AG04449 (cell line): ENCODE measurements around the gene ITGB4.

Experiments
- CTCF ChIA-PET: fragments of 350-600 bp; formaldehyde crosslinking; extraction: SDS; loops from one replicate; lab custom pipeline; 2021; ENCODE audit warnings: antibody characterized with exemption; lab: Yijun Ruan, JAX
- POLR2A ChIA-PET: fragments of 400-600, 350-600 bp; formaldehyde crosslinking; extraction: SDS; loops from one replicate; lab custom pipeline; 2020; ENCODE audit warnings: antibody characterized with exemption, inconsistent platforms; lab: Yijun Ruan, JAX
- DNase-seq: peaks from one replicate; pipeline ENCODE4 v3.0.0-alpha.2; 2010; ENCODE audit warnings: low read depth, low spot score
- H3K4me3 ChIP-seq: 2 replicates; pipeline ENCODE4 v1.5.1; 2011; ENCODE audit warnings: low read depth, mild to moderate bottlenecking, control low read depth, low read length
- CTCF ChIP-seq: IDR thresholded peaks from one replicate; pipeline ENCODE4 v1.5.1; 2011; ENCODE audit warnings: mild to moderate bottlenecking, moderate library complexity, low read length, control low read depth, inconsistent platforms; ENCODE audit not compliant: insufficient read depth; ENCODE audit errors: missing control alignments

Gene ITGB4

GRCh38 chr17:75706042-75706728 lies 15.1 kb upstream of the ITGB4 start:
- POLR2A ChIA-PET, result no interaction called here
- TF ChIP-seq CTCF, result no peak
- CTCF ChIA-PET, result interaction anchor here (0.6 to 1.1 kb wide), 3 partner anchors 11 to 57 kb away, joined by 3 read pairs; no protein-coding TSS in a partner anchor
- no peak overlapping the region for H3K4me3 ChIP-seq
- no peak for DNase-seq

- DNase-seq, result no peak
- no peak overlapping the region for H3K4me3 ChIP-seq
- ChIA-PET CTCF (interaction anchor here (0.6 to 1.1 kb wide), 4 partner anchors 12 to 58 kb away, joined by 3 to 5 read pairs (median 3); no protein-coding TSS in a partner anchor), POLR2A (no interaction called here)
- no peak for TF ChIP-seq CTCF
Observed at GRCh38 chr17:75707079-75707571, 14.1 kb upstream of the ITGB4 start.

- no peak for TF ChIP-seq CTCF
- H3K4me3 ChIP-seq, result no peak overlapping the region
- no peak for DNase-seq
- CTCF ChIA-PET, result interaction anchor here (1.0 to 3.8 kb wide), 3 partner anchors 35 to 79 kb away, joined by 4 to 19 read pairs (median 8); partner anchors contain the start of gene SMIM5
- POLR2A ChIA-PET, result no interaction called here
Observed at GRCh38 chr17:75712446-75712845, 8.8 kb upstream of the ITGB4 start.

GRCh38 chr17:75719732-75720131 lies 1.5 kb upstream of the ITGB4 start:
- no peak for DNase-seq
- POLR2A ChIA-PET, result no interaction called here
- TF ChIP-seq CTCF, result no peak
- CTCF ChIA-PET, result interaction anchor here (1.0 to 1.7 kb wide), 6 partner anchors 27 to 86 kb away, joined by 3 to 6 read pairs (median 5); partner anchors contain the start of gene SMIM5
- H3K4me3 ChIP-seq, result no peak overlapping the region

GRCh38 chr17:75721463-75722011 lies 278 bp downstream of the ITGB4 start:
- POLR2A ChIA-PET, result no interaction called here
- CTCF ChIA-PET, result interaction anchor here (1.5 to 2.4 kb wide), 4 partner anchors 26 to 88 kb away, joined by 5 to 11 read pairs (median 6); partner anchors contain the start of gene SMIM5
- no peak for TF ChIP-seq CTCF
- peak overlapping the region; percentile 23; the same call in 1 of the 2 replicates for H3K4me3 ChIP-seq
- no peak for DNase-seq

- ChIA-PET CTCF (interaction anchor here (1.5 to 2.4 kb wide), 3 partner anchors 25 to 89 kb away, joined by 5 to 11 read pairs (median 10); partner anchors contain the start of gene SMIM5), POLR2A (no interaction called here)
- DNase-seq, result no peak
- TF ChIP-seq CTCF, result no peak
- no peak overlapping the region for H3K4me3 ChIP-seq
Observed at GRCh38 chr17:75722076-75722475, 817 bp downstream of the ITGB4 start.
